K562 (cell line): ENCODE data around the gene PRODH2. TPM values are rescaled to one million over a fixed set of nuclear protein-coding genes. Genes with fewer than 3 reads are reported as not detected.

Experiments used
- ELF4 ChIP-seq: fragments of 450-650 bp; formaldehyde crosslinking; IDR thresholded peaks from 2 replicates; pipeline ENCODE4 v1.4.0; 2022; ENCODE audit warnings: missing genetic modification characterization
- MCM3 ChIP-seq: fragments of 450-650 bp; IDR thresholded peaks from 2 replicates; pipeline ENCODE4 v1.6.1; 2016
- MED1 ChIP-seq: sonication (generic); formaldehyde crosslinking; IDR thresholded peaks from 2 replicates; pipeline ENCODE4 v1.8.1; 2023; ENCODE audit warnings: missing genetic modification reagents, borderline replicate concordance
- SIN3B ChIP-seq: fragments of 450-650 bp; IDR thresholded peaks from 2 replicates; pipeline ENCODE4 v1.6.1; 2017; ENCODE audit warnings: low read depth, mild to moderate bottlenecking, moderate library complexity
- TEAD2 ChIP-seq: fragments of 450-650 bp; IDR thresholded peaks from 2 replicates; pipeline ENCODE4 v1.6.1; 2016; ENCODE audit warnings: missing genetic modification characterization, control low read depth, missing compliant biosample characterization
- THAP12 ChIP-seq: fragments of 250-450 bp; sonication (Bioruptor Pico); IDR thresholded peaks from 2 replicates; pipeline ENCODE4 v1.9.0; 2021; ENCODE audit warnings: mild to moderate bottlenecking, inconsistent platforms
- ZNF184 ChIP-seq: sonication (generic); formaldehyde crosslinking; IDR thresholded peaks from 2 replicates; pipeline ENCODE4 v1.5.0; 2020; ENCODE audit warnings: missing genetic modification reagents
- polyA plus RNA-seq, 8 experiments: library from polyadenylated mRNA; depleted of rRNA in 4 of 8; stranded (reverse) in 5 of 8; unstranded in 3 of 8; fragments of >200 nt; fragmentation: Nextera tagmentation in 2 of 8; fragmentation: Illumina TruSeq in 1 of 8; extraction: Ambion mirVana in 2 of 8; extraction: Trizol in 1 of 8; gene quantifications; 2 replicates each; pipeline versions ENCODE4 v1.2.1 to v1.2.3, GENCODE V29; 2011 to 2014; ENCODE audit warnings: inconsistent platforms in 1 of 8, missing spikeins in 1 of 8
- total RNA-seq, 7 experiments: library from RNA; depleted of rRNA in 6 of 7; stranded (reverse); fragments of >200 nt in 6 of 7; fragmentation: Illumina TruSeq in 2 of 7; extraction: Trizol in 2 of 7; gene quantifications; 2 replicates each; pipeline versions ENCODE4 v1.2.1 to v1.2.3, GENCODE V29; 2011 to 2021; ENCODE audit warnings: low replicate concordance in 1 of 7
- TF ChIP-seq, protein P1 (sequence below): fragments of 200-800 bp; sonication (Bioruptor generic); IDR thresholded peaks from 2 replicates; pipeline ENCODE4 v1.6.1; 2016; ENCODE audit warnings: missing genetic modification characterization, missing compliant biosample characterization
- TF ChIP-seq, protein P2 (sequence below): sonication (generic); formaldehyde crosslinking; IDR thresholded peaks from 2 replicates; pipeline ENCODE4 v1.9.0; 2022; ENCODE audit warnings: mild to moderate bottlenecking, missing genetic modification reagents

PRODH2 gene
- total and polyA plus RNA-seq, 9 of the 15 experiments (the other 6 are each of a cell fraction or from before 2014, with no cell fraction given): not detected

- TF ChIP-seq, protein P1, sequence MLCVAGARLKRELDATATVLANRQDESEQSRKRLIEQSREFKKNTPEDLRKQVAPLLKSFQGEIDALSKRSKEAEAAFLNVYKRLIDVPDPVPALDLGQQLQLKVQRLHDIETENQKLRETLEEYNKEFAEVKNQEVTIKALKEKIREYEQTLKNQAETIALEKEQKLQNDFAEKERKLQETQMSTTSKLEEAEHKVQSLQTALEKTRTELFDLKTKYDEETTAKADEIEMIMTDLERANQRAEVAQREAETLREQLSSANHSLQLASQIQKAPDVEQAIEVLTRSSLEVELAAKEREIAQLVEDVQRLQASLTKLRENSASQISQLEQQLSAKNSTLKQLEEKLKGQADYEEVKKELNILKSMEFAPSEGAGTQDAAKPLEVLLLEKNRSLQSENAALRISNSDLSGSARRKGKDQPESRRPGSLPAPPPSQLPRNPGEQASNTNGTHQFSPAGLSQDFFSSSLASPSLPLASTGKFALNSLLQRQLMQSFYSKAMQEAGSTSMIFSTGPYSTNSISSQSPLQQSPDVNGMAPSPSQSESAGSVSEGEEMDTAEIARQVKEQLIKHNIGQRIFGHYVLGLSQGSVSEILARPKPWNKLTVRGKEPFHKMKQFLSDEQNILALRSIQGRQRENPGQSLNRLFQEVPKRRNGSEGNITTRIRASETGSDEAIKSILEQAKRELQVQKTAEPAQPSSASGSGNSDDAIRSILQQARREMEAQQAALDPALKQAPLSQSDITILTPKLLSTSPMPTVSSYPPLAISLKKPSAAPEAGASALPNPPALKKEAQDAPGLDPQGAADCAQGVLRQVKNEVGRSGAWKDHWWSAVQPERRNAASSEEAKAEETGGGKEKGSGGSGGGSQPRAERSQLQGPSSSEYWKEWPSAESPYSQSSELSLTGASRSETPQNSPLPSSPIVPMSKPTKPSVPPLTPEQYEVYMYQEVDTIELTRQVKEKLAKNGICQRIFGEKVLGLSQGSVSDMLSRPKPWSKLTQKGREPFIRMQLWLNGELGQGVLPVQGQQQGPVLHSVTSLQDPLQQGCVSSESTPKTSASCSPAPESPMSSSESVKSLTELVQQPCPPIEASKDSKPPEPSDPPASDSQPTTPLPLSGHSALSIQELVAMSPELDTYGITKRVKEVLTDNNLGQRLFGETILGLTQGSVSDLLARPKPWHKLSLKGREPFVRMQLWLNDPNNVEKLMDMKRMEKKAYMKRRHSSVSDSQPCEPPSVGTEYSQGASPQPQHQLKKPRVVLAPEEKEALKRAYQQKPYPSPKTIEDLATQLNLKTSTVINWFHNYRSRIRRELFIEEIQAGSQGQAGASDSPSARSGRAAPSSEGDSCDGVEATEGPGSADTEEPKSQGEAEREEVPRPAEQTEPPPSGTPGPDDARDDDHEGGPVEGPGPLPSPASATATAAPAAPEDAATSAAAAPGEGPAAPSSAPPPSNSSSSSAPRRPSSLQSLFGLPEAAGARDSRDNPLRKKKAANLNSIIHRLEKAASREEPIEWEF (CRISPR knock-in tag): no peak
- TF ChIP-seq THAP12 (CRISPR knock-in tag): no peak
- no peak for TF ChIP-seq TEAD2 (tag)
- TF ChIP-seq MCM3: no peak
- TF ChIP-seq, protein P2, sequence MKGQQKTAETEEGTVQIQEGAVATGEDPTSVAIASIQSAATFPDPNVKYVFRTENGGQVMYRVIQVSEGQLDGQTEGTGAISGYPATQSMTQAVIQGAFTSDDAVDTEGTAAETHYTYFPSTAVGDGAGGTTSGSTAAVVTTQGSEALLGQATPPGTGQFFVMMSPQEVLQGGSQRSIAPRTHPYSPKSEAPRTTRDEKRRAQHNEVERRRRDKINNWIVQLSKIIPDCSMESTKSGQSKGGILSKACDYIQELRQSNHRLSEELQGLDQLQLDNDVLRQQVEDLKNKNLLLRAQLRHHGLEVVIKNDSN (CRISPR knock-in tag): no peak
- TF ChIP-seq ZNF184 (CRISPR knock-in tag): no peak
- no peak for TF ChIP-seq SIN3B
- no peak for TF ChIP-seq ELF4 (CRISPR knock-in tag)
- no peak for TF ChIP-seq MED1 (CRISPR knock-in tag)
These were observed 33.6 kb downstream of the PRODH2 start (continued) for GRCh38 chr19:35779033-35779432.
